OCI-LY1 (cell line): Measurements from ENCODE around the gene TBPL1.
"Not testable (repeated sequence)": the region's sequence is repeated elsewhere in the genome, so short reads cannot be mapped to it uniquely, and the experiment has no call there.

Source experiments
- H2AFZ ChIP-seq: fragments of 200-600 bp; sonication (generic), shearing (Covaris generic); 2 replicates; pipeline ENCODE4 v1.6.0; 2014; ENCODE audit warnings: antibody characterized with exemption, mild to moderate bottlenecking, low read length
- H3F3A ChIP-seq: fragments of 200-600 bp; sonication (generic), shearing (Covaris generic); 2 replicates; pipeline ENCODE4 v1.6.0; 2014; ENCODE audit warnings: mild to moderate bottlenecking, antibody characterized with exemption, low read length, moderate library complexity; ENCODE audit not compliant: insufficient read depth
- H3K27ac ChIP-seq: fragments of 200-600 bp; sonication (generic); 2 replicates; pipeline ENCODE4 v1.5.1; 2014; ENCODE audit warnings: low read length, mixed run types, mild to moderate bottlenecking, low read depth; ENCODE audit not compliant: poor library complexity, severe bottlenecking
- H3K27me3 ChIP-seq: fragments of 200-600 bp; sonication (generic); 2 replicates; pipeline ENCODE4 v1.6.0; 2014; ENCODE audit warnings: antibody characterized with exemption, mild to moderate bottlenecking, low read length, moderate library complexity; ENCODE audit not compliant: insufficient read depth
- H3K36me3 ChIP-seq: fragments of 200-600 bp; sonication (generic); 2 replicates; pipeline ENCODE4 v1.6.1; 2014; ENCODE audit warnings: mild to moderate bottlenecking, antibody characterized with exemption, low read length, moderate library complexity, mixed read lengths; ENCODE audit not compliant: insufficient read depth
- H3K4me1 ChIP-seq: fragments of 200-600 bp; sonication (generic); 2 replicates; pipeline ENCODE4 v1.5.1; 2014; ENCODE audit warnings: mild to moderate bottlenecking, low read length, moderate library complexity; ENCODE audit not compliant: insufficient read depth, severe bottlenecking
- H3K4me2 ChIP-seq: fragments of 200-600 bp; sonication (generic), shearing (Covaris generic); 2 replicates; pipeline ENCODE4 v1.6.1; 2014; ENCODE audit warnings: low read length
- H3K4me3 ChIP-seq: fragments of 200-600 bp; sonication (generic); 2 replicates; pipeline ENCODE4 v1.5.1; 2014; ENCODE audit warnings: low read length, low read depth, mild to moderate bottlenecking, mixed read lengths; ENCODE audit not compliant: poor library complexity, severe bottlenecking
- H3K79me2 ChIP-seq: fragments of 200-600 bp; shearing (Covaris generic); 2 replicates; pipeline ENCODE4 v1.6.1; 2016; ENCODE audit warnings: mixed run types, low read length, mixed read lengths; ENCODE audit not compliant: insufficient read depth
- H3K9ac ChIP-seq: fragments of 200-600 bp; sonication (generic), shearing (Covaris generic); 2 replicates; pipeline ENCODE4 v1.6.1; 2014; ENCODE audit warnings: mild to moderate bottlenecking, low read length, mixed read lengths
- H3K9me2 ChIP-seq: fragments of 200-600 bp; sonication (generic), shearing (Covaris generic); 2 replicates; pipeline ENCODE4 v1.6.1; 2014; ENCODE audit warnings: low read depth, mild to moderate bottlenecking, low read length, mixed read lengths
- H3K9me3 ChIP-seq: fragments of 200-600 bp; shearing (Covaris generic); 2 replicates; pipeline ENCODE4 v1.6.1; 2014; ENCODE audit warnings: low read length, mixed read lengths
- H4K20me1 ChIP-seq: fragments of 200-600 bp; sonication (generic), shearing (Covaris generic); 2 replicates; pipeline ENCODE4 v1.6.0; 2016; ENCODE audit warnings: mild to moderate bottlenecking, low read length; ENCODE audit not compliant: insufficient read depth
- EZH2 ChIP-seq: fragments of 200-600 bp; sonication (generic), shearing (Covaris generic); IDR thresholded peaks from 2 replicates; pipeline ENCODE4 v1.8.0; 2017; ENCODE audit warnings: borderline replicate concordance, mixed run types, mild to moderate bottlenecking, antibody characterized with exemption, low read length, moderate library complexity, mixed read lengths
- TF ChIP-seq, protein P1 (sequence below): fragments of 200-600 bp; sonication (generic), shearing (Covaris generic); IDR thresholded peaks from 2 replicates; pipeline ENCODE4 v1.5.1; 2017; ENCODE audit warnings: mild to moderate bottlenecking, antibody characterized with exemption, low read length, moderate library complexity, mixed read lengths

Gene TBPL1

GRCh38 chr6:133919362-133919761 lies 33.7 kb upstream of the TBPL1 start:
- Histone ChIP-seq H3K9me3 (no peaks in the 10 kb centered on the region), H3K36me3 (no peaks in the 10 kb centered on the region), H3K4me2 (no peak overlapping the region), H3K9me2 (no peaks in the 10 kb centered on the region), H4K20me1 (no peaks in the 10 kb centered on the region), H3K27ac (no peak overlapping the region), H2AFZ (no peak overlapping the region), H3K4me1 (peaks cover 3% of the 10 kb centered on the region), H3F3A (no peaks in the 10 kb centered on the region), H3K4me3 (no peak overlapping the region), H3K79me2 (no peaks in the 10 kb centered on the region), H3K9ac (no peak overlapping the region), H3K27me3 (no peaks in the 10 kb centered on the region)
- TF ChIP-seq EZH2, result no peak
- TF ChIP-seq, protein P1, sequence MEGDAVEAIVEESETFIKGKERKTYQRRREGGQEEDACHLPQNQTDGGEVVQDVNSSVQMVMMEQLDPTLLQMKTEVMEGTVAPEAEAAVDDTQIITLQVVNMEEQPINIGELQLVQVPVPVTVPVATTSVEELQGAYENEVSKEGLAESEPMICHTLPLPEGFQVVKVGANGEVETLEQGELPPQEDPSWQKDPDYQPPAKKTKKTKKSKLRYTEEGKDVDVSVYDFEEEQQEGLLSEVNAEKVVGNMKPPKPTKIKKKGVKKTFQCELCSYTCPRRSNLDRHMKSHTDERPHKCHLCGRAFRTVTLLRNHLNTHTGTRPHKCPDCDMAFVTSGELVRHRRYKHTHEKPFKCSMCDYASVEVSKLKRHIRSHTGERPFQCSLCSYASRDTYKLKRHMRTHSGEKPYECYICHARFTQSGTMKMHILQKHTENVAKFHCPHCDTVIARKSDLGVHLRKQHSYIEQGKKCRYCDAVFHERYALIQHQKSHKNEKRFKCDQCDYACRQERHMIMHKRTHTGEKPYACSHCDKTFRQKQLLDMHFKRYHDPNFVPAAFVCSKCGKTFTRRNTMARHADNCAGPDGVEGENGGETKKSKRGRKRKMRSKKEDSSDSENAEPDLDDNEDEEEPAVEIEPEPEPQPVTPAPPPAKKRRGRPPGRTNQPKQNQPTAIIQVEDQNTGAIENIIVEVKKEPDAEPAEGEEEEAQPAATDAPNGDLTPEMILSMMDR, result no peak

- no peaks in the 10 kb centered on the region for H3K9me3 ChIP-seq
- H2AFZ ChIP-seq, result no peak overlapping the region
- no peaks in the 10 kb centered on the region for H3K36me3 ChIP-seq
- peaks cover 3% of the 10 kb centered on the region for H3K4me1 ChIP-seq
- H3K4me2 ChIP-seq, result no peak overlapping the region
- no peaks in the 10 kb centered on the region for H3K9me2 ChIP-seq
- H3K79me2 ChIP-seq, result no peaks in the 10 kb centered on the region
- H3K27me3 ChIP-seq, result no peaks in the 10 kb centered on the region
- H3K4me3 ChIP-seq, result no peak overlapping the region
- H3K9ac ChIP-seq, result no peak overlapping the region
- no peaks in the 10 kb centered on the region for H4K20me1 ChIP-seq
- TF ChIP-seq EZH2, result no peak
- TF ChIP-seq, protein P1, result peak; percentile 63
- H3K27ac ChIP-seq, result no peak overlapping the region
- H3F3A ChIP-seq, result no peaks in the 10 kb centered on the region
Measured at GRCh38 chr6:133921249-133921859, 31.7 kb upstream of the TBPL1 start.

DNA sequence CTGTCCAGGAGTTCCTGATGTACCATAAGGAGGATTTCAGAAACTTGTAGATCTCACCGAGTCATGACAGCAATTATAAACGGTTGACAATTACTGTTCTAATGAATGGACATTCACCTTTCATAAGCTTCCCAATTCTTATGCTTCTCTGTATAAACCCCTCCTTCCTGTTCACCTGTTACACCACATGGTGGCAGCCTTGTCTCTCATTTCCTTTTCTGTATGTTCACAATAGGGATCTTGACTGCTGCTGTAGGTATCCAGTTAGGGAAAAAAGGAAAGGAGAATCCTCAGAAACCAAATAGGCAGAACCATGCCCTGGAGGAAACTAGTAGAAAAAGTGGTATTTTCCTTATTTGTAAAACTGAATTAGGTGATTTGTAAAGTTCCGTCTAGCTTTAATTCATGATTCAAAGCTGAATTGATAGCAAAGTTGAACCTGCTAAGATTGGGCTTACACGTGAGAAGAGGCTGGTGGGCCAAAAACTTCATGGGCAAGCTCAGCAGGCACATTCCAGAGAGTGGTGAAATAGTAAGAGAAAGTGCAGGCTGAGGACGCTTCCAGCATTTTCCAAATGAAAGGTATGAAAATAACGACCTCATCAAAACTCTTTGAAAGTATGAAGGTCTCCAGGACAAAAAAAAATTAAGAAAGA lies 29.0 kb upstream of the TBPL1 start:
- TF ChIP-seq, protein P1, result peak; percentile 89
- no peak for TF ChIP-seq EZH2
- H3K4me1 ChIP-seq, result no peaks in the 10 kb centered on the region
- no peaks in the 10 kb centered on the region for H3K36me3 ChIP-seq
- no peaks in the 10 kb centered on the region for H3K9me2 ChIP-seq
- H3K4me3 ChIP-seq, result no peak overlapping the region
- H3K4me2 ChIP-seq, result no peak overlapping the region
- no peaks in the 10 kb centered on the region for H3F3A ChIP-seq
- no peaks in the 10 kb centered on the region for H3K9me3 ChIP-seq
- H4K20me1 ChIP-seq, result no peaks in the 10 kb centered on the region
- no peak overlapping the region for H3K27ac ChIP-seq
- no peaks in the 10 kb centered on the region for H3K79me2 ChIP-seq
- no peaks in the 10 kb centered on the region for H3K27me3 ChIP-seq
- no peak overlapping the region for H3K9ac ChIP-seq
- H2AFZ ChIP-seq, result no peak overlapping the region

GRCh38 chr6:133931221-133931620 lies 21.8 kb upstream of the TBPL1 start:
- not testable (repeated sequence) for H2AFZ ChIP-seq, H3K36me3 ChIP-seq, H3K9ac ChIP-seq, H4K20me1 ChIP-seq, H3K79me2 ChIP-seq, H3K9me2 ChIP-seq, H3K9me3 ChIP-seq, H3K27ac ChIP-seq, H3K4me2 ChIP-seq, H3F3A ChIP-seq, H3K4me3 ChIP-seq, H3K27me3 ChIP-seq, H3K4me1 ChIP-seq

DNA sequence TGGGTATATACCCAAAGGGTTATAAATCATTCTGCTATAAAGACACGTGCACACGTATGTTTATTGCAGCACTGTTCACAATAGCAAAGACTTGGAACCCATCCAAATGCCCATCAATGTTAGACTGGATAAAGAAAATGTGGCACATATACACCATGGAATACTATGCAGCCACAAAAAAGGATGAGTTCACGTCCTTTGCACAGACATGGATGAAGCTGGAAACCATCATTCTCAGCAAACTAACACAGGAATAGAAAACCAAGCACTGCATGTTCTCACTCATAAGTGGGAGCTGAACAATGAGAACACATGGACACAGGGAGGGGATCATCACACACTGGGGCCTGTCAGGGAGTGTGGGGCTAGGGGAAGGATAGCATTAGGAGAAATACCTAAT lies 16.7 kb upstream of the TBPL1 start:
- H3K79me2 ChIP-seq, H3K36me3 ChIP-seq, H4K20me1 ChIP-seq, H3K27ac ChIP-seq, H3K27me3 ChIP-seq, H3F3A ChIP-seq, H3K4me1 ChIP-seq, H3K4me3 ChIP-seq, H3K9me2 ChIP-seq, H3K4me2 ChIP-seq, H2AFZ ChIP-seq, H3K9me3 ChIP-seq, H3K9ac ChIP-seq: not testable (repeated sequence)
